Right lung (tissue), 10 donors: ENCODE data around the gene L3MBTL4. TPM values are rescaled to one million over a fixed set of nuclear protein-coding genes. Genes with fewer than 3 reads are reported as not detected.
"Not testable (repeated sequence)": the region's sequence is repeated elsewhere in the genome, so short reads cannot be mapped to it uniquely, and the experiment has no call there.

ENCODE experiments used
- DNase-seq, 2 donors: peaks; one replicate each; pipeline ENCODE4 v3.0.0-alpha.2; 2013
- long read RNA-seq, 8 donors: transcript quantifications; one replicate each; lab custom pipeline, GENCODE V29; 2026
- polyA plus RNA-seq, 5 donors: library from polyadenylated mRNA; unstranded; fragments of 120-200 nt; gene quantifications; one replicate each; pipeline versions ENCODE4 v1.2.1 to v1.2.3, GENCODE V29; 2013; ENCODE audit warnings: inconsistent platforms in 1 of 5, low replicate concordance in 1 of 5; ENCODE audit not compliant: insufficient read length in 5 of 5, insufficient read depth in 1 of 5

L3MBTL4 gene
- 1 to 10 TPM; 5.2 to 7.3 (median 6.0) TPM for polyA plus RNA-seq
- long read RNA-seq, donor 1, partial matches to known transcripts = 0 of 1 reads
- long read RNA-seq, donor 1, other reads (novel, unspliced or antisense) = 0 of 1 reads
- long read RNA-seq, donor 2 = 0 reads
- long read RNA-seq, donor 3 = 0 reads
- long read RNA-seq, donor 4, partial matches to known transcripts = 0 of 1 reads
- long read RNA-seq, donor 4, other reads (novel, unspliced or antisense) = 0 of 1 reads
- long read RNA-seq, donor 5 = 0 reads
- long read RNA-seq, donor 6 = 0 reads
- long read RNA-seq, donor 7 = 0 reads
- long read RNA-seq, donor 8 = 0 reads

- DNase-seq = no peak
Measured at GRCh38 chr18:6414723-6415417, at the start of gene L3MBTL4. L3MBTL4 (minus strand) TSS chr18:6414911; CDS start chr18:6311625, 103,286 bp downstream.

GRCh38 chr18:6452194-6452593 is 37.5 kb upstream of the L3MBTL4 start:
- no peak for DNase-seq

- no peak for DNase-seq
Measured at GRCh38 chr18:6449213-6449612, 34.5 kb upstream of the L3MBTL4 start.

- DNase-seq = no peak
Measured at GRCh38 chr18:6444466-6445228, 29.9 kb upstream of the L3MBTL4 start.

- DNase-seq = no peak
Measured at GRCh38 chr18:6441200-6441599, 26.5 kb upstream of the L3MBTL4 start.

GRCh38 chr18:6437937-6438818 is 23.5 kb upstream of the L3MBTL4 start:
- no peak for DNase-seq

GRCh38 chr18:6435731-6436130 is 21.0 kb upstream of the L3MBTL4 start:
- no peak for DNase-seq

GRCh38 chr18:6434987-6435709 is 20.4 kb upstream of the L3MBTL4 start:
- DNase-seq = no peak

GRCh38 chr18:6434481-6434880 is 19.8 kb upstream of the L3MBTL4 start:
- no peak for DNase-seq

- no peak for DNase-seq
Measured at GRCh38 chr18:6431659-6432318, 17.1 kb upstream of the L3MBTL4 start.

GRCh38 chr18:6428851-6429395 is 14.2 kb upstream of the L3MBTL4 start:
- DNase-seq = no peak

GRCh38 chr18:6427286-6427685 is 12.6 kb upstream of the L3MBTL4 start:
- no peak for DNase-seq

GRCh38 chr18:6423289-6423688 is 8.6 kb upstream of the L3MBTL4 start:
- DNase-seq = no peak

- peak; percentile 60 to 63 for DNase-seq
Measured at GRCh38 chr18:6414118-6414722, 491 bp downstream of the L3MBTL4 start.

- no peak for DNase-seq
Measured at GRCh38 chr18:6413579-6414117, 1.1 kb downstream of the L3MBTL4 start.

- no peak for DNase-seq
Measured at GRCh38 chr18:6412933-6413472, 1.7 kb downstream of the L3MBTL4 start.

- DNase-seq = no peak
Measured at GRCh38 chr18:6411382-6411781, 3.3 kb downstream of the L3MBTL4 start.

GRCh38 chr18:6409933-6410332 is 4.8 kb downstream of the L3MBTL4 start:
- no peak for DNase-seq

GRCh38 chr18:6408543-6408942 is 6.2 kb downstream of the L3MBTL4 start:
- DNase-seq = not testable (repeated sequence)
